IMR-90 (cell line): ENCODE measurements around the gene SORL1. TPM values are rescaled to one million over a fixed set of nuclear protein-coding genes. Genes with fewer than 3 reads are reported as not detected.

ENCODE experiments used
- ATAC-seq: fragments of 200-7000 bp; cut with Tn5 transposase; 2 replicates; pipeline ENCODE4 v1.9.1; 2020; ENCODE audit warnings: low read depth, mild to moderate bottlenecking, moderate library complexity
- BruUV-seq: library from RNA; stranded (reverse); fragments of 400-500 nt; replicated peaks from 2 replicates; lab custom pipeline; 2021; lab: Mats Ljungman, UMichigan
- CTCF ChIA-PET: fragments of 300-600 bp; formaldehyde crosslinking; extraction: SDS; loops from one replicate; lab custom pipeline; 2021; ENCODE audit warnings: antibody characterized with exemption; lab: Yijun Ruan, JAX
- POLR2A ChIA-PET: fragments of 300-600 bp; sonication (Branson Sonifier 250); formaldehyde crosslinking; loops from one replicate; lab custom pipeline; 2022; ENCODE audit warnings: antibody characterized with exemption; ENCODE audit not compliant: unreplicated experiment; lab: Charles Lee
- DNase-seq: peaks from one replicate; pipeline ENCODE4 v3.0.0; 2013
- H2AFZ ChIP-seq: replicated peaks from 2 replicates; pipeline ENCODE3; 2013; ENCODE audit warnings: low read length, mild to moderate bottlenecking; ENCODE audit not compliant: poor library complexity
- H2AK5ac ChIP-seq: 2 replicates; pipeline ENCODE4 v1.6.1; 2013; ENCODE audit warnings: low read depth, low read length, inconsistent platforms
- H2AK9ac ChIP-seq: replicated peaks from 2 replicates; pipeline ENCODE3; 2013; ENCODE audit warnings: mild to moderate bottlenecking, low read depth, low read length, moderate library complexity; ENCODE audit not compliant: poor library complexity
- H2BK120ac ChIP-seq: 2 replicates; pipeline ENCODE4 v1.6.1; 2013; ENCODE audit warnings: low read depth, low read length, inconsistent platforms
- H2BK15ac ChIP-seq: 3 replicates; pipeline ENCODE4 v1.6.1; 2013; ENCODE audit warnings: low read depth, low read length, inconsistent platforms
- H2BK20ac ChIP-seq: 2 replicates; pipeline ENCODE4 v1.6.1; 2013; ENCODE audit warnings: low read depth, mild to moderate bottlenecking, inconsistent platforms, low read length, moderate library complexity
- H2BK5ac ChIP-seq: 2 replicates; pipeline ENCODE4 v1.6.1; 2013; ENCODE audit warnings: mild to moderate bottlenecking, low read depth, low read length, inconsistent platforms; ENCODE audit not compliant: poor library complexity, severe bottlenecking
- H3K14ac ChIP-seq: replicated peaks from 2 replicates; pipeline ENCODE4 v1.6.1; 2013; ENCODE audit warnings: low read depth, low read length, inconsistent platforms
- H3K18ac ChIP-seq: 2 replicates; pipeline ENCODE4 v1.6.1; 2013; ENCODE audit warnings: low read depth, low read length, control low read depth
- H3K23ac ChIP-seq: 2 replicates; pipeline ENCODE4 v1.6.1; 2013; ENCODE audit warnings: low read depth, low read length, inconsistent platforms
- H3K27ac ChIP-seq: 2 replicates; pipeline ENCODE4 v1.5.1; 2013; ENCODE audit warnings: mild to moderate bottlenecking, control low read depth, low read length; ENCODE audit not compliant: insufficient read depth
- H3K27me3 ChIP-seq: 2 replicates; pipeline ENCODE4 v1.6.1; 2013; ENCODE audit warnings: low read length; ENCODE audit not compliant: control insufficient read depth, insufficient read depth
- H3K36me3 ChIP-seq: 2 replicates; pipeline ENCODE4 v1.6.1; 2013; ENCODE audit warnings: low read length, mixed read lengths; ENCODE audit not compliant: control insufficient read depth, insufficient read depth
- H3K4ac ChIP-seq: 2 replicates; pipeline ENCODE4 v1.6.1; 2013; ENCODE audit warnings: low read depth, low read length, inconsistent platforms
- H3K4me1 ChIP-seq: 2 replicates; pipeline ENCODE4 v1.6.1; 2013; ENCODE audit warnings: low read length, mixed read lengths; ENCODE audit not compliant: control insufficient read depth, insufficient read depth
- H3K4me2 ChIP-seq: 2 replicates; pipeline ENCODE4 v1.6.1; 2013; ENCODE audit warnings: low read depth, mild to moderate bottlenecking, control low read depth, low read length, moderate library complexity
- H3K4me3 ChIP-seq: 2 replicates; pipeline ENCODE4 v1.5.1; 2013; ENCODE audit warnings: low read depth, mild to moderate bottlenecking, control low read depth, low read length, moderate library complexity; ENCODE audit not compliant: insufficient read depth
- H3K56ac ChIP-seq: 2 replicates; pipeline ENCODE4 v1.6.1; 2013; ENCODE audit warnings: low read length, inconsistent platforms; ENCODE audit not compliant: insufficient read depth; ENCODE audit errors: extremely low read depth
- H3K79me1 ChIP-seq, 2 experiments: 2 replicates each; pipeline ENCODE4 v1.6.1; 2013; ENCODE audit warnings: low read length in 2 of 2, inconsistent platforms in 1 of 2, low read depth in 1 of 2
- H3K9ac ChIP-seq: 2 replicates; pipeline ENCODE4 v1.6.1; 2013; ENCODE audit warnings: low read depth, low read length, control low read depth
- H3K9me1 ChIP-seq: 2 replicates; pipeline ENCODE4 v1.6.1; 2013; ENCODE audit warnings: low read length, inconsistent platforms; ENCODE audit not compliant: insufficient read depth
- H3K9me3 ChIP-seq: 2 replicates; pipeline ENCODE4 v1.6.1; 2013; ENCODE audit warnings: low read length; ENCODE audit not compliant: control insufficient read depth, insufficient read depth
- H4K20me1 ChIP-seq: 2 replicates; pipeline ENCODE4 v1.6.1; 2013; ENCODE audit warnings: low read length, inconsistent platforms; ENCODE audit not compliant: insufficient read depth
- H4K5ac ChIP-seq: 2 replicates; pipeline ENCODE4 v1.6.1; 2013; ENCODE audit warnings: mild to moderate bottlenecking, low read depth, low read length, control low read depth
- H4K8ac ChIP-seq, 2 experiments: 2 replicates each; pipeline ENCODE4 v1.6.1; 2013; ENCODE audit warnings: low read depth in 2 of 2, low read length in 2 of 2, control low read depth in 1 of 2, inconsistent platforms in 1 of 2
- H4K91ac ChIP-seq: 2 replicates; pipeline ENCODE4 v1.6.1; 2013; ENCODE audit warnings: low read depth, low read length, inconsistent platforms; ENCODE audit not compliant: insufficient read depth
- BHLHE40 ChIP-seq: fragments of 150-350 bp; IDR thresholded peaks from 2 replicates; pipeline ENCODE4 v1.6.1; 2016; ENCODE audit warnings: mild to moderate bottlenecking, low read depth, low read length
- ELK1 ChIP-seq: fragments of 150-350 bp; IDR thresholded peaks from 2 replicates; pipeline ENCODE4 v1.6.1; 2016; ENCODE audit warnings: low read depth, mild to moderate bottlenecking, low read length, moderate library complexity, borderline replicate concordance
- FOS ChIP-seq: fragments of 150-350 bp; IDR thresholded peaks from 2 replicates; pipeline ENCODE4 v1.6.1; 2016; ENCODE audit warnings: low read depth, low read length
- MAZ ChIP-seq: IDR thresholded peaks from 2 replicates; pipeline ENCODE4 v1.6.1; 2012; ENCODE audit warnings: low read depth, mild to moderate bottlenecking, low read length, improper control_type of control experiment, moderate library complexity, borderline replicate concordance
- MXI1 ChIP-seq: IDR thresholded peaks from 2 replicates; pipeline ENCODE4 v1.6.1; 2012; ENCODE audit warnings: low read depth, mild to moderate bottlenecking, low read length, moderate library complexity, borderline replicate concordance
- SMC3 ChIP-seq: fragments of 150-350 bp; IDR thresholded peaks from 2 replicates; pipeline ENCODE4 v1.6.1; 2016; ENCODE audit warnings: low read depth, mild to moderate bottlenecking, antibody characterized with exemption, low read length, moderate library complexity
- WGBS, 2 experiments: methylation state at CpG; one replicate each; pipeline versions ENCODE4 v1.1.5 to v1.1.7; 2013; ENCODE audit warnings: missing lambda C conversion rate in 2 of 2; ENCODE audit not compliant: insufficient read length in 1 of 2; ENCODE audit errors: extremely low coverage in 2 of 2; 5-methylcytosine and 5-hydroxymethylcytosine counted together
- dilution Hi-C: fragments of 300-500 bp; cut with HindIII; formaldehyde crosslinking; loops from one replicate; pipeline ENCODE4 v1.14.3; 2018; ENCODE audit warnings: low sequenced_read_pairs; ENCODE audit not compliant: unreplicated experiment
- in situ Hi-C: fragments of 300-500 bp; cut with MboI; formaldehyde crosslinking; loops from 3 replicates; pipeline ENCODE4 v1.14.3; 2019; ENCODE audit warnings: low sequenced_read_pairs, inconsistent platforms, mixed read lengths
- intact Hi-C: fragments of 100-400 bp; cut with micrococcal nuclease; formaldehyde crosslinking; loops from 2 replicates; pipeline ENCODE4 v1.10.0; 2022
- polyA plus RNA-seq, 3 experiments: library from polyadenylated mRNA; depleted of rRNA; stranded (reverse); fragments of >200 nt; gene quantifications; 2 replicates each; pipeline ENCODE4 v1.2.3, GENCODE V29; 2012; ENCODE audit warnings: low replicate concordance in 1 of 3
- total RNA-seq: library from RNA; depleted of rRNA; stranded (reverse); fragments of >200 nt; gene quantifications from 2 replicates; pipeline ENCODE4 v1.2.3, GENCODE V29; 2012

SORL1 gene
- total and polyA plus RNA-seq, 2 of the 4 experiments (the other 2 are of a cell fraction): 1.0 to 2.0 TPM

- DNase-seq: no peak
- Histone ChIP-seq H3K9ac (no peak overlapping the region), H2AK9ac (no peak overlapping the region), H3K9me1 (no peaks in the 10 kb centered on the region), H3K4me3 (no peak overlapping the region), H2BK120ac (no peak overlapping the region), H3K79me1 (no peaks in the 10 kb centered on the region), H2BK5ac (no peak overlapping the region), H3K14ac (no peak overlapping the region), H3K9me3 (no peaks in the 10 kb centered on the region), H3K18ac (no peak overlapping the region), H3K23ac (no peak overlapping the region), H3K4me2 (no peak overlapping the region), H2AK5ac (no peak overlapping the region), H4K5ac (no peak overlapping the region), H2BK20ac (no peak overlapping the region), H3K4me1 (no peaks in the 10 kb centered on the region), H3K4ac (no peak overlapping the region), H3K27me3 (no peaks in the 10 kb centered on the region), H3K36me3 (no peaks in the 10 kb centered on the region), H2AFZ (no peak overlapping the region), H4K91ac (no peak overlapping the region), H3K56ac (no peak overlapping the region), H2BK15ac (no peak overlapping the region), H3K27ac (no peak overlapping the region), H4K8ac (no peak overlapping the region), H4K20me1 (no peaks in the 10 kb centered on the region)
- TF ChIP-seq MAZ (no peak), BHLHE40 (no peak), ELK1 (no peak), SMC3 (no peak), MXI1 (no peak), FOS (no peak)
- no TSS peak for BruUV-seq
- ATAC-seq: no peak
- ChIA-PET POLR2A (no interaction called here), CTCF (no interaction called here)
- intact Hi-C loops: no loop called here
- WGBS, 2 experiments: 86% methylated on average over 12 of the region's 17 CpGs; no CpG with 5 or more reads in 1 of the 2 experiments
- dilution Hi-C loops: no loop called here
- in situ Hi-C loops: no loop called here
Measured at GRCh38 chr11:121514432-121515334, 62.6 kb downstream of the SORL1 start.
